Measurements from ENCODE around the gene ZNF716. TPM values are rescaled to one million over a fixed set of nuclear protein-coding genes. Genes with fewer than 3 reads are reported as not detected.

The ZNF716 gene
- total and polyA plus RNA-seq, 2 donors (not counting 3 experiments of a cell fraction or from before 2014, with no cell fraction given), result not detected

- H3K4me3 ChIP-seq (replicated peaks in 1 of 3; ENCODE audit: insufficient read depth in 1 of 3, low read depth in 1 of 3, low read length in 3 of 3), result no peak overlapping the region
- POLR2A ChIA-PET, result no interaction called here
- no peaks in the 10 kb centered on the region for H3K36me3 ChIP-seq (ENCODE audit: control insufficient read depth in 2 of 2, extremely low read depth in 1 of 2, insufficient read depth in 2 of 2, low read length in 2 of 2)
- H2AFZ ChIP-seq (ENCODE audit: low read depth, low read length), result no peak overlapping the region
- dilution Hi-C loops (cut with MboI; ENCODE audit: extremely low pct_ligation_motif_present, low sequenced_read_pairs) (no loop called here), intact Hi-C loops (cut with micrococcal nuclease) (no loop called here)
- no TSS peak for BruUV-seq (replicated peaks)
- H3K9me3 ChIP-seq (replicated peaks; ENCODE audit: control insufficient read depth, insufficient read depth, low read length), result peaks cover 8% of the 10 kb centered on the region
- no peaks in the 10 kb centered on the region for H3K9me1 ChIP-seq (replicated peaks; ENCODE audit: control insufficient read depth, extremely low read depth, insufficient read depth, low read length)
- DNase-seq (ENCODE audit: low read depth, low spot score) (no peak), FAIRE-seq (no peak)
- H3K4me2 ChIP-seq (ENCODE audit: insufficient read depth, low read length), result no peak overlapping the region
- H3K79me2 ChIP-seq (ENCODE audit: control insufficient read depth, insufficient read depth, low read length), result no peaks in the 10 kb centered on the region
- no peak overlapping the region for H3K9ac ChIP-seq (replicated peaks; ENCODE audit: extremely low read depth, insufficient read depth, low read length)
- H4K20me1 ChIP-seq (replicated peaks; ENCODE audit: control insufficient read depth, extremely low read depth, insufficient read depth, low read length), result no peaks in the 10 kb centered on the region
- CTCF ChIA-PET, result no interaction called here
- H3K4me1 ChIP-seq (ENCODE audit: control insufficient read depth, extremely low read depth, insufficient read depth, low read length), result no peaks in the 10 kb centered on the region
- no peaks in the 10 kb centered on the region for H3K27me3 ChIP-seq (ENCODE audit: control insufficient read depth in 2 of 2, insufficient read depth in 2 of 2, low read length in 2 of 2)
- H3K27ac ChIP-seq (ENCODE audit: insufficient read depth, low read depth, low read length), result no peak overlapping the region
- TF ChIP-seq, protein P1, sequence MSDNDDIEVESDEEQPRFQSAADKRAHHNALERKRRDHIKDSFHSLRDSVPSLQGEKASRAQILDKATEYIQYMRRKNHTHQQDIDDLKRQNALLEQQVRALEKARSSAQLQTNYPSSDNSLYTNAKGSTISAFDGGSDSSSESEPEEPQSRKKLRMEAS (IDR thresholded peaks at IDR 0.05; ENCODE audit: insufficient read depth, insufficient read length), result no peak
- TF ChIP-seq GATA2 (IDR thresholded peaks at IDR 0.05; ENCODE audit: insufficient read depth, insufficient read length, low read depth, low read length) (no peak), JUN (IDR thresholded peaks at IDR 0.05; ENCODE audit: borderline replicate concordance, insufficient read depth, insufficient read length, low read depth) (no peak), FOS (IDR thresholded peaks at IDR 0.05; ENCODE audit: borderline replicate concordance, insufficient read depth, low read length) (no peak), POLR2AphosphoS5 (IDR thresholded peaks at IDR 0.05; ENCODE audit: insufficient read depth, low read depth, low read length) (no peak), EZH2 (IDR thresholded peaks at IDR 0.05; ENCODE audit: borderline replicate concordance, low read depth, low read length, severe bottlenecking) (no peak), MYC (IDR thresholded peaks at IDR 0.05; ENCODE audit: low read depth, low read length) (no peak), POLR2A (IDR thresholded peaks at IDR 0.05; ENCODE audit: low read depth, low read length) (no peak)
- TF ChIP-seq, protein P2, sequence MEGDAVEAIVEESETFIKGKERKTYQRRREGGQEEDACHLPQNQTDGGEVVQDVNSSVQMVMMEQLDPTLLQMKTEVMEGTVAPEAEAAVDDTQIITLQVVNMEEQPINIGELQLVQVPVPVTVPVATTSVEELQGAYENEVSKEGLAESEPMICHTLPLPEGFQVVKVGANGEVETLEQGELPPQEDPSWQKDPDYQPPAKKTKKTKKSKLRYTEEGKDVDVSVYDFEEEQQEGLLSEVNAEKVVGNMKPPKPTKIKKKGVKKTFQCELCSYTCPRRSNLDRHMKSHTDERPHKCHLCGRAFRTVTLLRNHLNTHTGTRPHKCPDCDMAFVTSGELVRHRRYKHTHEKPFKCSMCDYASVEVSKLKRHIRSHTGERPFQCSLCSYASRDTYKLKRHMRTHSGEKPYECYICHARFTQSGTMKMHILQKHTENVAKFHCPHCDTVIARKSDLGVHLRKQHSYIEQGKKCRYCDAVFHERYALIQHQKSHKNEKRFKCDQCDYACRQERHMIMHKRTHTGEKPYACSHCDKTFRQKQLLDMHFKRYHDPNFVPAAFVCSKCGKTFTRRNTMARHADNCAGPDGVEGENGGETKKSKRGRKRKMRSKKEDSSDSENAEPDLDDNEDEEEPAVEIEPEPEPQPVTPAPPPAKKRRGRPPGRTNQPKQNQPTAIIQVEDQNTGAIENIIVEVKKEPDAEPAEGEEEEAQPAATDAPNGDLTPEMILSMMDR (IDR thresholded peaks at IDR 0.05; ENCODE audit: extremely low read depth in 1 of 2, insufficient read depth in 1 of 2, low read depth in 1 of 2, low read length in 2 of 2), result no peak
These were observed 34.7 kb upstream of the ZNF716 start for GRCh38 chr7:57415326-57415725.

Measured in endothelial cell of umbilical vein (primary cell).